Activated gamma-delta T cell treated with Interleukin-2 at 50 U/mL for 16 hours (primary cell): ENCODE data around the gene AIRE.

ENCODE experiments used
- DNase-seq: peaks from one replicate; pipeline ENCODE4 v3.0.0-alpha.2; 2020

The AIRE gene

GRCh38 chr21:44325386-44326271, 40.0 kb downstream of the AIRE start:
- no peak for DNase-seq

DNA sequence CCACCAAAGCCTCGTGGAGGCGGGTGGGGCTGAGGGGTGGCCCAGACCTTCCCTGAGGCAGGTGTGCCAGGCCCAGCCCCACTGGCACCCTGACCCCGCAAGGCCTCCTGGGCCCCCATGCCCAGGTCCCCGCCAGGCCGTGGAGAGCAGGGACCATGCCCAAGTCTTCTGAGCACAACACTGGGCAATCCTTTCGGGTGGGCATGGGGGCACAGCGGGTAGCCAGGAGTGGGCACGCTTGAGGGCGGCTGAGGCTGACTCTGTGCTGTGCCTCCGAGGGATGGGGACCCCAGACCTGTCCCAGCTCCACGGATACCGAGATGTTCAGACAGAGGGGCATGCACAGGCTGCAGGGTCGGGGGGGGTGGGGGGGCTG, 40.6 kb downstream of the AIRE start:
- DNase-seq, result no peak

DNA sequence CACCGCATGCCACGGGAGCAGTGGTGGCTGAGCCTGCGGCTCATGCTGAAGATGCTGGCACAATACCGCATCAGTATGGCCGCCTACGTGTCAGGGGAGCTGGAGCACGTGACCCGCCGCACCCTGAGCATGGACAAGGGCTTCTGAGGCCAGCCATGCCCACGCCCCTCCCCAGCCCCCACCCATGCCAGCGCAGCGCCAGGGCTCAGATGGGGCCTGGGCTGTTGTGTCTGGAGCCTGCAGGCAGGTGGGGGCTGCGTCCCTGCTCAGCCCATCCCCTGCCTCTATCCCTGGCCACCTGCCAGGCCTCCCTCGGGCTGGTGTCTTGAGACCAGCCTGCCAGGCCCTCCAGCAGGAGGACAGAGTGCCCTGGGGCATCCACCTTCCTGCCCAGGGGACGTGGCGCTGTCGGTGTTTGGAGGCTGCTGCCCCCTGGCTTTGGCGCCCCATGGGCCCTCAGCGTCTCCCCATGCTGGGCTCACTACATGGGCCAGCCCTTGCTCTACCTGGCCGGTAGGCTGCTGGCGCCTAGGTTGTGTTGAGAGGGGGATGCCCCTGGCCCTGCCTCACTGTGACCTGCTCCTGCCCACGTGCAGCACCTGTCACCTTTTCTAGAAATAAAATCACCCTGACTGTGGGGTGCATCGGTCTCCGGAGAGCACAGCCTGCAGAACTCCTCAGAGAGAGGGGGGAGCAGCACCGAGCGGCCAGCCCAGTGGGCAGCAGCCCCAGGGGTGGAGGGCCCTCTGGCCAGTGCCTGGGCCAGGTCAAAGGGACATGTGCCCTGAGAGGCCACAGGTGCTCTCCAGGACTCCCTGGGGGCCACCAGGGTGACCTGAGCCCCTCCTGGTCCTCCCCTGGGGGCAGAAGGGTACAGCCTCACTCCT, 41.3 kb downstream of the AIRE start:
- DNase-seq, result no peak

DNA sequence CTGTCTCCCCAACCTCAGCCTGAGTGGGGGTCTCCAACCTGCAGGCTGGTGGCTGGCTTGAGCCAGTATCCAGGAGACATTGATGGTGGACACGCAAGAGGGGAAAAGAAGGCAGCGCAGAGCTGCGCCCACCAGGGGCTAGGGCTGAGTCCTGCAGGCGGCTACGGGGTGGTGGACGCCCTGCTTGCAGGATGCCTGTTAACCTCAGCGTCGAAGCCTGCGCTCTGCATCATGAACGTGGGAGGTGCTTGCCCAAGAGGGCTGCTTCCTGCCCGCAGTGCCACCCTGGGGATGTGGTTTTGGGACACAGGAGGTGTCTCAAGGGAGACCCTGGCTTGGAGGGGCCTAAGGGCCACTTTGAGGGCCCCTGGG, 41.9 kb downstream of the AIRE start:
- DNase-seq, result no peak

- DNase-seq, result no peak
These were observed 42.7 kb downstream of the AIRE start for GRCh38 chr21:44328242-44328895.

GRCh38 chr21:44329086-44329889, 43.6 kb downstream of the AIRE start:
- DNase-seq, result no peak

GRCh38 chr21:44329971-44330681, 44.5 kb downstream of the AIRE start:
- DNase-seq, result no peak

DNA sequence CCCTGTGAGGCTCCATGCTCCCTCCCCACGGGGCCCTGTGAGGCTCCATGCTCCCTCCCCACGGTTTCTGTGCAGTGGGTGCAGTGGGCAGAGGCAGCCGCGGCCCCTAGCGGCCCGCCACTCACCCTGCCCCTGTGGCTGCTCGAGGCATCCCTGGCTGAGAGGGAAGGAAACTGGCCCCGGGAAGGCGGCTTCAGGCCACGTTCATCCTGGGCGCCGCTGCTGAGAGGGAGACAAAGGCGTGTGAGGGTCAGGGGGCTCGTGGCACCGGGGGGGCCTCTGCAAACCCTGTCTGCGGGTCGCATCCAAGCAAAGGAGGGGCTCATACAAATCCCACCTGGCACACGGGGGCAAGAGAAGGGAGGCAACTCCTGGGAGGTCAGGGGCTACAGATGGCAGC, 45.0 kb downstream of the AIRE start:
- DNase-seq, result no peak

- DNase-seq, result no peak
These were observed 45.5 kb downstream of the AIRE start for GRCh38 chr21:44331209-44331608.

DNA sequence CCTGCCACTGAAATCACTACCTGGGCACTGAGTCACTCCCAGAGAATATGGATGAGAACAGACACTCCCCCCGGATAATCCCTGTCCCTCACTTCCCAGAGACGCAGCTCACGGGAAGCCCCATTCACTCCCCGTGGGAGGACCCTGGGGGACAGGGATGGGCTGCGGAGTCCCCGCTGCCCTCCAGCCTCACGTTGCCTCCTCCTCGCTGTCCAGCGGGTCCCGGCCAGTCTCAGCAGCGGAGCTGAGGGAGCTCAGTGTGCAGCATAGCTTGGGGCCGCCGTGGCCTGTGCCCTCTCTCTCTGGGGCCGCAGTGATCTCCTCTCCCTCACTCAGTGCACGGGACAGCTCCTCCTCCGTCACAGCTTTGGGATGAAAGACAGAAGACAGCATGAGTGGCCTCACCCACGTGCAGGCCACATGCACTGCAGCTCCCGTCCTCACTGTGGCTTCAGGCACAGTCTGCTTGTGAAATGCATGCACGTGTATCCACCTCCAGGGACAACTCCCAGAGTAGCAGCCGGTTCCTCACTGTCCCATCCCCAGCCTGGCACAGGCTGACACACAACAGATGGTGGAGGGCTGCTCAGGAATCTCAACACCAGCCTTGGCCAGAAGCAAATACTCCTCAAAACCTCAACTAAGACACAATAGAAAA, 46.1 kb downstream of the AIRE start:
- DNase-seq, result no peak

DNA sequence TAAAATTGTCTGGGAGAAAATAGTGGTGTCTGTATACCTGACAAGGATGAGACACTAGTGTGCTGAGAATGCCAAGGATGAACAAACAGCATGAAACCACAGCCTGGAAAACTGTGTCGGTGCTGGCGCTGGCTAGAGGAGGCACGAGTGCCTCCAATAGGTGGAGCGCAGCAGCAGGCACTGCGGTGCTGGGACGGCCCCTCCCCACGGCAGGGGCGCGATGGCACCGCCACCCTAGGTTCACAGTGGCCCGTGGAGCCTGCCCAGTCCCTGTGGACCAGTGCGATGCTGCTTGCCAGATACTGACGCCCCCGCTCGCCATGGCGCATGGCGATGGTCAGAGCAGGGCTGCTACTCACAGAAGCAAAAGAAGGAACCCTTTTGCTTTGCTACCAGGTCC, 46.7 kb downstream of the AIRE start:
- no peak for DNase-seq

DNA sequence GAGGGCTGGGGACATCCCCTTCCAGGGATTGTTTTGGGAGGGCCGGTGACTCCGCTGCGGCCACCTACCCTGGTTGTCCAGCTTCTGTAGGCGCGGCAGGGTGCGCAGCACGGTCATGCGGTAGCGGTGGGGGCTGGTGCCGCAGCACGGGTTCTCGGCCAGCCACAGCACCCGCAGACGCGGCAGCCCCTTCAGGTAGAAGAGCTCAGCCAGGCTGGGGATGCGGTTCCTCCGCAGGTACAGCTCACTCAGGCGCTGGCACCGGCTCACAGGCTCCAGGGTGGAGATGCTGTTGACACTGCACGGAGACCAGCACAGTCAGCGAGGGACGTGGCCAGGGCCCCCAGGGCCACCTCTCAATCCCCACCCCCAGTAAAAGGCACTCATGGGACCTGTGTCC, 47.3 kb downstream of the AIRE start:
- no peak for DNase-seq

GRCh38 chr21:44333509-44334328, 48.0 kb downstream of the AIRE start:
- no peak for DNase-seq

DNA sequence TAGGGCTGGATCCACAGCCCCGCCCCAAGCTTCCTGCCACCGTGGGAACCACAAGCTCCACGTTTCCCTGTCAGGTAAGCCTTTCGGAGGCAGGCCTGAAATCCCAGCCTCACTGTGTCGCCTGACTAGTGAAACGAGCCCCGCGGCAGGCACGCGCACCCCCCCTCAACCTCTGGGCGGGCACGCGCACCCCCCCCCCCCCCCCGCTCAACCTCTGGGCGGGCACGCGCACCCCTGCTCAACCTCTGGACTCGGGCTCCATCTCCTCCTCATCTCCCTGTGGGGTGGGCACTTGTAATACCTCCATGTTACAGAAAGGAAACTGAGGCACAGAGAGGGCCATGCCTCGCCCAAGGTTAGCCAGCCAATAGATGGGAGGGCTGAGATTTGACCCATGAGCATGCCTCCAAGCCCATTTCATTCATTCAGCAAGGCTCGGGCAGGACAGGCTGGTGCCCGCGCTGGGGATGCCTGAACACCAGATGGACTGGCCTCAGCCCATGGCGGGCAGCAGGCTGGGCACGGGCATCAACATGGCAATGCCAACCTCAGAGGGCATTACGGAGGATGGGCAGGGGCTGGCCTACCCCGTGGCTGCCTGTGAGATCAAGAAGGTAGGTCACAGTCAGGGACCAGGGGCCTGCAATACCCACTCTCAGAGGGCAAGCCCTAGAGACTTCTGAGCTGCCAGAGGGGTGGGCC, 48.8 kb downstream of the AIRE start:
- DNase-seq, result no peak

DNA sequence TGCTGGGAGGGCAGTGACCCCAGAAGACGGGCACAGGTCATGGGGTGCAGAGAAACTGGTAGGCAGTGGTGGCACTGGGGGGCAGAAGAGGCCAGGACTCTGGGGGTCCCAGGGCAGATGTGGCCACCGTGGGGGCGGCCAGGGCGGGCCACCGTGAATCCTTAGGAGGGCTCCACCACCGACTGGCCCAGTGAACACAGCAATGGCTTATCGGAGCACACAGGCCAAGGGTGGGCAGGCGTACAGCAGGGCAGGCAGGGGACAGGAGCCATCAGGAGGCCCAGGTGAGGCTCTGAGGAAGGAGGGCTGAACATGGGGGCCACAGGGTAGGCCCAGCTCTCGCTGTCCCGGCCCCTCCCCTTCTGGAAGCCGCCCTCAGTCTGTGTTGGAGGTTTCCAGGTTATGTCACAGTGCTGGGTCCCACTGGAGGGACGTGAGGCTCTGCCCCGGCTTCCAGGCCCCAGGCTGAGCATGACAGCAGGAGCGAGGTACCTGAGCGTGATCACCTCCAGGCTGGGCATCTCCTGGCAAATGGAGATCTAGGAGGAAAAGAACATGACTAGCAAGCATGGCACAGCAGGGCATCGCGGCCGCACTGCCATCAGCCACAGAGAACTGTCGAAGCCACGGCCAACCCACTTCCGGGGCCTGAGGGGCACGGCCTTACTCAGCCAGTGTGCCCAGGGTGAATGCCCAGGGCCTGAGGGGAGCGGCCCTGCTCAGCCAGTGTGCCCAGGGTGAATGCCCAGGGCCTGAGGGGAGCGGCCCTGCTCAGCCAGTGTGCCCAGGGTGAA, 49.8 kb downstream of the AIRE start:
- DNase-seq, result no peak

GRCh38 chr21:44337449-44337848, 51.8 kb downstream of the AIRE start:
- no peak for DNase-seq

- DNase-seq, result no peak
These were observed 52.5 kb downstream of the AIRE start for GRCh38 chr21:44337941-44338895.
